GM23338 (cell line): ENCODE data around the gene ZNRF1. TPM values are rescaled to one million over a fixed set of nuclear protein-coding genes. Genes with fewer than 3 reads are reported as not detected.

ENCODE experiments used
- ATAC-seq: fragments of 200-7000 bp; cut with Tn5 transposase; 3 replicates; pipeline ENCODE4 v1.9.1; 2020
- DNase-seq: peaks from one replicate; pipeline ENCODE4 v3.0.0-alpha.2; 2015; ENCODE audit warnings: low spot score
- H2AFZ ChIP-seq: fragments of 200-600 bp; sonication (generic); 2 replicates; pipeline ENCODE4 v1.8.0; 2016; ENCODE audit warnings: antibody characterized with exemption, mild to moderate bottlenecking, moderate library complexity
- H3F3A ChIP-seq: fragments of 200-600 bp; sonication (generic); replicated peaks from 2 replicates; pipeline ENCODE4 v1.8.0; 2017; ENCODE audit warnings: antibody characterized with exemption, mixed run types, low read depth
- H3K27ac ChIP-seq: fragments of 200-600 bp; sonication (generic); 2 replicates; pipeline ENCODE4 v1.6.1; 2016; ENCODE audit warnings: low read depth
- H3K27me3 ChIP-seq: fragments of 200-600 bp; sonication (generic); 2 replicates; pipeline ENCODE4 v1.8.0; 2016; ENCODE audit warnings: mild to moderate bottlenecking, mixed run types, moderate library complexity; ENCODE audit not compliant: insufficient read depth
- H3K36me3 ChIP-seq: fragments of 200-600 bp; sonication (generic); 2 replicates; pipeline ENCODE4 v1.8.0; 2016; ENCODE audit warnings: mild to moderate bottlenecking; ENCODE audit not compliant: insufficient read depth
- H3K4me1 ChIP-seq: fragments of 200-600 bp; sonication (generic); 2 replicates; pipeline ENCODE4 v1.8.0; 2016; ENCODE audit warnings: mild to moderate bottlenecking, moderate library complexity; ENCODE audit not compliant: insufficient read depth
- H3K4me2 ChIP-seq: fragments of 200-600 bp; sonication (generic); 2 replicates; pipeline ENCODE4 v1.7.1; 2017; ENCODE audit warnings: mixed run types
- H3K4me3 ChIP-seq: fragments of 200-600 bp; sonication (generic); 2 replicates; pipeline ENCODE4 v1.6.1; 2016; ENCODE audit warnings: mixed run types
- H3K79me2 ChIP-seq: fragments of 200-600 bp; sonication (generic); replicated peaks from 2 replicates; pipeline ENCODE4 v1.8.0; 2017; ENCODE audit warnings: mild to moderate bottlenecking; ENCODE audit not compliant: insufficient read depth
- H3K9me2 ChIP-seq: fragments of 200-600 bp; sonication (generic); 2 replicates; pipeline ENCODE4 v1.8.0; 2017; ENCODE audit not compliant: insufficient read depth
- H4K20me1 ChIP-seq: fragments of 200-600 bp; sonication (generic); replicated peaks from 2 replicates; pipeline ENCODE4 v1.8.0; 2017; ENCODE audit warnings: mild to moderate bottlenecking; ENCODE audit not compliant: insufficient read depth
- H3K27ac Mint-ChIP-seq: 2 replicates; pipeline ENCODE4 v1.8.0; 2020; ENCODE audit warnings: inconsistent platforms, mild to moderate bottlenecking, moderate library complexity, mixed read lengths
- H3K27me3 Mint-ChIP-seq: 3 replicates; pipeline ENCODE4 v1.8.0; 2022; ENCODE audit warnings: low read depth, mild to moderate bottlenecking, moderate library complexity, mixed read lengths, inconsistent platforms; ENCODE audit not compliant: insufficient read depth, poor library complexity
- H3K36me3 Mint-ChIP-seq: 3 replicates; pipeline ENCODE4 v1.8.0; 2021; ENCODE audit warnings: low read depth, mild to moderate bottlenecking, inconsistent platforms, moderate library complexity, mixed read lengths
- H3K4me1 Mint-ChIP-seq: 3 replicates; pipeline ENCODE4 v1.8.0; 2020; ENCODE audit warnings: mild to moderate bottlenecking, inconsistent platforms, mixed read lengths
- H3K4me3 Mint-ChIP-seq: 3 replicates; pipeline ENCODE4 v1.8.0; 2021; ENCODE audit warnings: moderate library complexity, mild to moderate bottlenecking, inconsistent platforms, mixed read lengths
- H3K9me3 Mint-ChIP-seq: 3 replicates; pipeline ENCODE4 v1.8.0; 2020; ENCODE audit warnings: moderate library complexity, mild to moderate bottlenecking, inconsistent platforms, mixed read lengths
- CREB1 ChIP-seq: fragments of 250-450 bp; sonication (Bioruptor Pico); IDR thresholded peaks from 2 replicates; pipeline ENCODE4 v1.5.0; 2020; ENCODE audit warnings: low read depth, mild to moderate bottlenecking, moderate library complexity
- EZH2 ChIP-seq: fragments of 200-600 bp; sonication (generic); IDR thresholded peaks from one replicate; pipeline ENCODE4 v1.8.0; 2017; ENCODE audit warnings: antibody characterized with exemption, mild to moderate bottlenecking, low read depth; ENCODE audit not compliant: unreplicated experiment
- EZH2phosphoT487 ChIP-seq: fragments of 200-600 bp; sonication (generic); IDR thresholded peaks from one replicate; pipeline ENCODE4 v1.8.1; 2018; ENCODE audit warnings: antibody characterized with exemption; ENCODE audit not compliant: unreplicated experiment
- JUNB ChIP-seq: IDR thresholded peaks from one replicate; pipeline ENCODE4 v1.6.1; 2016; ENCODE audit warnings: antibody characterized with exemption; ENCODE audit not compliant: unreplicated experiment
- NANOG ChIP-seq: IDR thresholded peaks from 2 replicates; pipeline ENCODE4 v1.6.1; 2016; ENCODE audit warnings: antibody characterized with exemption, borderline replicate concordance
- POLR2AphosphoS5 ChIP-seq: IDR thresholded peaks from 2 replicates; pipeline ENCODE4 v1.6.1; 2016; ENCODE audit warnings: antibody characterized with exemption, low read depth
- STAT1 ChIP-seq: IDR thresholded peaks from one replicate; pipeline ENCODE4 v1.6.1; 2016; ENCODE audit warnings: antibody characterized with exemption; ENCODE audit not compliant: unreplicated experiment
- ZNF114 ChIP-seq: fragments of 250-450 bp; sonication (Bioruptor Pico); IDR thresholded peaks from 2 replicates; pipeline ENCODE4 v1.5.0; 2020; ENCODE audit warnings: mild to moderate bottlenecking, moderate library complexity
- ZNF331 ChIP-seq: fragments of 250-450 bp; sonication (Bioruptor Pico); IDR thresholded peaks from 2 replicates; pipeline ENCODE4 v1.5.0; 2020; ENCODE audit warnings: low read depth, mild to moderate bottlenecking, moderate library complexity
- polyA plus RNA-seq: library from polyadenylated mRNA; unstranded; fragments of >200 nt; fragmentation: Nextera tagmentation; extraction: Ambion mirVana; gene quantifications from 2 replicates; pipeline ENCODE4 v1.2.1, GENCODE V29; 2016
- total RNA-seq: library from RNA; depleted of rRNA; stranded (reverse); fragments of >200 nt; shearing (Covaris generic); gene quantifications from 2 replicates; pipeline ENCODE4 v1.2.3, GENCODE V29; 2014
- TF ChIP-seq, protein P1 (sequence below): fragments of 250-450 bp; sonication (Bioruptor Pico); IDR thresholded peaks from 2 replicates; pipeline ENCODE4 v1.5.0; 2020; ENCODE audit warnings: mild to moderate bottlenecking, moderate library complexity
- TF ChIP-seq, protein P2 (sequence below): IDR thresholded peaks from 2 replicates; pipeline ENCODE4 v1.6.1; 2016; ENCODE audit warnings: antibody characterized with exemption
- TF ChIP-seq, protein P3 (sequence below): IDR thresholded peaks from one replicate; pipeline ENCODE4 v1.6.1; 2018; ENCODE audit warnings: antibody characterized with exemption; ENCODE audit not compliant: unreplicated experiment
- TF ChIP-seq, protein P4 (sequence below), 2 experiments: fragments of 200-600 bp in 1 of 2; sonication (generic) in 1 of 2; conservative IDR thresholded peaks; 2 replicates each; pipeline versions ENCODE4 v1.5.1 to v1.6.1; 2016 to 2017; ENCODE audit warnings: antibody characterized with exemption in 2 of 2, low read depth in 2 of 2, mild to moderate bottlenecking in 2 of 2, moderate library complexity in 1 of 2

ZNRF1 gene
- total and polyA plus RNA-seq, 2 experiments from 2014 or later, result 22.4 to 42.1 TPM

DNA sequence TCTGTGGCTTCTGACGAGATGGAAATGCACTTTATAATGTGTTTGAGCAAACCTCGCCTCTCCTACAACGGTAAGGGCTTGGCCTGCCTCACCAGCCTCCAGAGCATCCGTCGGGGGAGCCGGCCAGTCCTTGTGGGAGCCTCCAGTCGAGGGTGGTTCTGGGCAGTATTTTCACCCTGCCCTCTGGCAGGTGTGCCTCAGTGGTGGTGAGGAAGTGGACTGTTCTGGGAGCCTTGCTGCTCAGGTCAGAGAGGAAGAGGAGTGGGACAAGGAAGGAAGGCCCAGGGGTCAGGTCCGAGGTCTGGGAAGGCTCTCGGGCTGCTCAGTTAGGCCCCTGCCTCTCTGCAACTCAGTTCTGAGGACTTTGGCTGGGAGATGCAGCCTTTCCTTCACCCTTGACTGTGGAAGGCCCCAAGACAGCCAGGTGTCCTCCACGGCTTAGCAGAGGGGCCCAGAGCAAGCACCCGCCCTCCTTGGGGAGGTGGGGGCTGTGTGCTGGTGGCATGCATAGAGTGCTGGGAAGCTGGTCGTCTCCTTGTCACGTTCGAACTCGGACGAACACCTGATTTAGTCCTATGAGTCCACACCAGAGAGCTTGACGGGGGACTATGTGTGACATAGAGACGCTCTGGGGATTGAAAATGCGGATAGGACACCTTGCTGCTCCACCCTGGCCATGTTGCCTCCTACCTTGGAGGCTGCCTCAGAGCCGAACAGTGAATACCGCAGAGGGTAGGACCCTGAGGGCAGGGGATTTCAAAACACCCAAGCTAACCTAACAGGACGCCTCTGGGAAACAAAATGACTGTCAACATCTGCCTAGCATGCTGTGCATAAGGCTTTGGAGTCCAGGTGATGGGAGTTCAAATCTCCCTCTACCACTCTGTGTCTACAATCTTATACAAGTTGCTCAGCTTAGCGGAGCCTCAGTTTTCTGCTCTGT, 95.0 kb downstream of the ZNRF1 start:
- Histone ChIP-seq H2AFZ (no peak overlapping the region), H3K9me2 (no peaks in the 10 kb centered on the region), H3K4me2 (no peak overlapping the region), H3K36me3 (no peaks in the 10 kb centered on the region), H3K4me1 (peaks cover 30% of the 10 kb centered on the region), H3K4me3 (no peak overlapping the region), H4K20me1 (peaks cover 3% of the 10 kb centered on the region; the same call in 1 of the 2 replicates), H3K27ac (no peak overlapping the region), H3K79me2 (peaks cover 45% of the 10 kb centered on the region), H3F3A (no peaks in the 10 kb centered on the region; the same call in 1 of the 2 replicates), H3K27me3 (no peaks in the 10 kb centered on the region)
- H3K4me3 Mint-ChIP-seq, result no peak overlapping the region
- TF ChIP-seq STAT1 (no peak), CREB1 (CRISPR knock-in tag) (no peak), POLR2AphosphoS5 (no peak), EZH2 (no peak), JUNB (no peak), NANOG (no peak), ZNF331 (CRISPR knock-in tag) (no peak), EZH2phosphoT487 (no peak), ZNF114 (no peak)
- TF ChIP-seq, protein P1, sequence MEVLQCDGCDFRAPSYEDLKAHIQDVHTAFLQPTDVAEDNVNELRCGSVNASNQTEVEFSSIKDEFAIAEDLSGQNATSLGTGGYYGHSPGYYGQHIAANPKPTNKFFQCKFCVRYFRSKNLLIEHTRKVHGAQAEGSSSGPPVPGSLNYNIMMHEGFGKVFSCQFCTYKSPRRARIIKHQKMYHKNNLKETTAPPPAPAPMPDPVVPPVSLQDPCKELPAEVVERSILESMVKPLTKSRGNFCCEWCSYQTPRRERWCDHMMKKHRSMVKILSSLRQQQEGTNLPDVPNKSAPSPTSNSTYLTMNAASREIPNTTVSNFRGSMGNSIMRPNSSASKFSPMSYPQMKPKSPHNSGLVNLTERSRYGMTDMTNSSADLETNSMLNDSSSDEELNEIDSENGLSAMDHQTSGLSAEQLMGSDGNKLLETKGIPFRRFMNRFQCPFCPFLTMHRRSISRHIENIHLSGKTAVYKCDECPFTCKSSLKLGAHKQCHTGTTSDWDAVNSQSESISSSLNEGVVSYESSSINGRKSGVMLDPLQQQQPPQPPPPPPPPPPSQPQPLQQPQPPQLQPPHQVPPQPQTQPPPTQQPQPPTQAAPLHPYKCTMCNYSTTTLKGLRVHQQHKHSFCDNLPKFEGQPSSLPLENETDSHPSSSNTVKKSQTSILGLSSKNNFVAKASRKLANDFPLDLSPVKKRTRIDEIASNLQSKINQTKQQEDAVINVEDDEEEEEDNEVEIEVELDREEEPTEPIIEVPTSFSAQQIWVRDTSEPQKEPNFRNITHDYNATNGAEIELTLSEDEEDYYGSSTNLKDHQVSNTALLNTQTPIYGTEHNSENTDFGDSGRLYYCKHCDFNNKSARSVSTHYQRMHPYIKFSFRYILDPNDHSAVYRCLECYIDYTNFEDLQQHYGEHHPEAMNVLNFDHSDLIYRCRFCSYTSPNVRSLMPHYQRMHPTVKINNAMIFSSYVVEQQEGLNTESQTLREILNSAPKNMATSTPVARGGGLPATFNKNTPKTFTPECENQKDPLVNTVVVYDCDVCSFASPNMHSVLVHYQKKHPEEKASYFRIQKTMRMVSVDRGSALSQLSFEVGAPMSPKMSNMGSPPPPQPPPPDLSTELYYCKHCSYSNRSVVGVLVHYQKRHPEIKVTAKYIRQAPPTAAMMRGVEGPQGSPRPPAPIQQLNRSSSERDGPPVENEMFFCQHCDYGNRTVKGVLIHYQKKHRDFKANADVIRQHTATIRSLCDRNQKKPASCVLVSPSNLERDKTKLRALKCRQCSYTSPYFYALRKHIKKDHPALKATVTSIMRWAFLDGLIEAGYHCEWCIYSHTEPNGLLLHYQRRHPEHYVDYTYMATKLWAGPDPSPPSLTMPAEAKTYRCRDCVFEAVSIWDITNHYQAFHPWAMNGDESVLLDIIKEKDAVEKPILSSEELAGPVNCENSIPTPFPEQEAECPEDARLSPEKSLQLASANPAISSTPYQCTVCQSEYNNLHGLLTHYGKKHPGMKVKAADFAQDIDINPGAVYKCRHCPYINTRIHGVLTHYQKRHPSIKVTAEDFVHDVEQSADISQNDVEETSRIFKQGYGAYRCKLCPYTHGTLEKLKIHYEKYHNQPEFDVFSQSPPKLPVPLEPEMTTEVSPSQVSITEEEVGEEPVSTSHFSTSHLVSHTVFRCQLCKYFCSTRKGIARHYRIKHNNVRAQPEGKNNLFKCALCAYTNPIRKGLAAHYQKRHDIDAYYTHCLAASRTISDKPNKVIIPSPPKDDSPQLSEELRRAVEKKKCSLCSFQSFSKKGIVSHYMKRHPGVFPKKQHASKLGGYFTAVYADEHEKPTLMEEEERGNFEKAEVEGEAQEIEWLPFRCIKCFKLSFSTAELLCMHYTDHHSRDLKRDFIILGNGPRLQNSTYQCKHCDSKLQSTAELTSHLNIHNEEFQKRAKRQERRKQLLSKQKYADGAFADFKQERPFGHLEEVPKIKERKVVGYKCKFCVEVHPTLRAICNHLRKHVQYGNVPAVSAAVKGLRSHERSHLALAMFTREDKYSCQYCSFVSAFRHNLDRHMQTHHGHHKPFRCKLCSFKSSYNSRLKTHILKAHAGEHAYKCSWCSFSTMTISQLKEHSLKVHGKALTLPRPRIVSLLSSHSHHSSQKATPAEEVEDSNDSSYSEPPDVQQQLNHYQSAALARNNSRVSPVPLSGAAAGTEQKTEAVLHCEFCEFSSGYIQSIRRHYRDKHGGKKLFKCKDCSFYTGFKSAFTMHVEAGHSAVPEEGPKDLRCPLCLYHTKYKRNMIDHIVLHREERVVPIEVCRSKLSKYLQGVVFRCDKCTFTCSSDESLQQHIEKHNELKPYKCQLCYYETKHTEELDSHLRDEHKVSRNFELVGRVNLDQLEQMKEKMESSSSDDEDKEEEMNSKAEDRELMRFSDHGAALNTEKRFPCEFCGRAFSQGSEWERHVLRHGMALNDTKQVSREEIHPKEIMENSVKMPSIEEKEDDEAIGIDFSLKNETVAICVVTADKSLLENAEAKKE, result no peak
- TF ChIP-seq, protein P2, sequence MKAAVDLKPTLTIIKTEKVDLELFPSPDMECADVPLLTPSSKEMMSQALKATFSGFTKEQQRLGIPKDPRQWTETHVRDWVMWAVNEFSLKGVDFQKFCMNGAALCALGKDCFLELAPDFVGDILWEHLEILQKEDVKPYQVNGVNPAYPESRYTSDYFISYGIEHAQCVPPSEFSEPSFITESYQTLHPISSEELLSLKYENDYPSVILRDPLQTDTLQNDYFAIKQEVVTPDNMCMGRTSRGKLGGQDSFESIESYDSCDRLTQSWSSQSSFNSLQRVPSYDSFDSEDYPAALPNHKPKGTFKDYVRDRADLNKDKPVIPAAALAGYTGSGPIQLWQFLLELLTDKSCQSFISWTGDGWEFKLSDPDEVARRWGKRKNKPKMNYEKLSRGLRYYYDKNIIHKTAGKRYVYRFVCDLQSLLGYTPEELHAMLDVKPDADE, result no peak
- TF ChIP-seq, protein P3, sequence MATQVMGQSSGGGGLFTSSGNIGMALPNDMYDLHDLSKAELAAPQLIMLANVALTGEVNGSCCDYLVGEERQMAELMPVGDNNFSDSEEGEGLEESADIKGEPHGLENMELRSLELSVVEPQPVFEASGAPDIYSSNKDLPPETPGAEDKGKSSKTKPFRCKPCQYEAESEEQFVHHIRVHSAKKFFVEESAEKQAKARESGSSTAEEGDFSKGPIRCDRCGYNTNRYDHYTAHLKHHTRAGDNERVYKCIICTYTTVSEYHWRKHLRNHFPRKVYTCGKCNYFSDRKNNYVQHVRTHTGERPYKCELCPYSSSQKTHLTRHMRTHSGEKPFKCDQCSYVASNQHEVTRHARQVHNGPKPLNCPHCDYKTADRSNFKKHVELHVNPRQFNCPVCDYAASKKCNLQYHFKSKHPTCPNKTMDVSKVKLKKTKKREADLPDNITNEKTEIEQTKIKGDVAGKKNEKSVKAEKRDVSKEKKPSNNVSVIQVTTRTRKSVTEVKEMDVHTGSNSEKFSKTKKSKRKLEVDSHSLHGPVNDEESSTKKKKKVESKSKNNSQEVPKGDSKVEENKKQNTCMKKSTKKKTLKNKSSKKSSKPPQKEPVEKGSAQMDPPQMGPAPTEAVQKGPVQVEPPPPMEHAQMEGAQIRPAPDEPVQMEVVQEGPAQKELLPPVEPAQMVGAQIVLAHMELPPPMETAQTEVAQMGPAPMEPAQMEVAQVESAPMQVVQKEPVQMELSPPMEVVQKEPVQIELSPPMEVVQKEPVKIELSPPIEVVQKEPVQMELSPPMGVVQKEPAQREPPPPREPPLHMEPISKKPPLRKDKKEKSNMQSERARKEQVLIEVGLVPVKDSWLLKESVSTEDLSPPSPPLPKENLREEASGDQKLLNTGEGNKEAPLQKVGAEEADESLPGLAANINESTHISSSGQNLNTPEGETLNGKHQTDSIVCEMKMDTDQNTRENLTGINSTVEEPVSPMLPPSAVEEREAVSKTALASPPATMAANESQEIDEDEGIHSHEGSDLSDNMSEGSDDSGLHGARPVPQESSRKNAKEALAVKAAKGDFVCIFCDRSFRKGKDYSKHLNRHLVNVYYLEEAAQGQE, result no peak
- TF ChIP-seq, protein P4, sequence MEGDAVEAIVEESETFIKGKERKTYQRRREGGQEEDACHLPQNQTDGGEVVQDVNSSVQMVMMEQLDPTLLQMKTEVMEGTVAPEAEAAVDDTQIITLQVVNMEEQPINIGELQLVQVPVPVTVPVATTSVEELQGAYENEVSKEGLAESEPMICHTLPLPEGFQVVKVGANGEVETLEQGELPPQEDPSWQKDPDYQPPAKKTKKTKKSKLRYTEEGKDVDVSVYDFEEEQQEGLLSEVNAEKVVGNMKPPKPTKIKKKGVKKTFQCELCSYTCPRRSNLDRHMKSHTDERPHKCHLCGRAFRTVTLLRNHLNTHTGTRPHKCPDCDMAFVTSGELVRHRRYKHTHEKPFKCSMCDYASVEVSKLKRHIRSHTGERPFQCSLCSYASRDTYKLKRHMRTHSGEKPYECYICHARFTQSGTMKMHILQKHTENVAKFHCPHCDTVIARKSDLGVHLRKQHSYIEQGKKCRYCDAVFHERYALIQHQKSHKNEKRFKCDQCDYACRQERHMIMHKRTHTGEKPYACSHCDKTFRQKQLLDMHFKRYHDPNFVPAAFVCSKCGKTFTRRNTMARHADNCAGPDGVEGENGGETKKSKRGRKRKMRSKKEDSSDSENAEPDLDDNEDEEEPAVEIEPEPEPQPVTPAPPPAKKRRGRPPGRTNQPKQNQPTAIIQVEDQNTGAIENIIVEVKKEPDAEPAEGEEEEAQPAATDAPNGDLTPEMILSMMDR (conservative IDR thresholded peaks at IDR 0.05; ENCODE audit: low read depth in 2 of 2), result no peak
- H3K36me3 Mint-ChIP-seq, result peaks cover 2% of the 10 kb centered on the region; the same call in 1 of the 3 replicates
- ATAC-seq (no peak), DNase-seq (no peak)
- H3K27me3 Mint-ChIP-seq, result peaks cover 15% of the 10 kb centered on the region
- no peaks in the 10 kb centered on the region for H3K9me3 Mint-ChIP-seq
- H3K4me1 Mint-ChIP-seq, result peaks cover 52% of the 10 kb centered on the region
- no peak overlapping the region for H3K27ac Mint-ChIP-seq
